HG03135 (cell line): ENCODE data around the gene MICU2.
"Not testable (repeated sequence)": the region's sequence is repeated elsewhere in the genome, so short reads cannot be mapped to it uniquely, and the experiment has no call there.

ENCODE experiments used
- ATAC-seq: cut with Tn5 transposase; IDR thresholded peaks from one replicate; pipeline ENCODE4 v1.9.1; 2021; ENCODE audit warnings: mild to moderate bottlenecking, moderate library complexity; ENCODE audit not compliant: unreplicated experiment

MICU2 gene

GRCh38 chr13:21594715-21595545 lies 9.0 kb downstream of the MICU2 start:
- ATAC-seq: no peak

DNA sequence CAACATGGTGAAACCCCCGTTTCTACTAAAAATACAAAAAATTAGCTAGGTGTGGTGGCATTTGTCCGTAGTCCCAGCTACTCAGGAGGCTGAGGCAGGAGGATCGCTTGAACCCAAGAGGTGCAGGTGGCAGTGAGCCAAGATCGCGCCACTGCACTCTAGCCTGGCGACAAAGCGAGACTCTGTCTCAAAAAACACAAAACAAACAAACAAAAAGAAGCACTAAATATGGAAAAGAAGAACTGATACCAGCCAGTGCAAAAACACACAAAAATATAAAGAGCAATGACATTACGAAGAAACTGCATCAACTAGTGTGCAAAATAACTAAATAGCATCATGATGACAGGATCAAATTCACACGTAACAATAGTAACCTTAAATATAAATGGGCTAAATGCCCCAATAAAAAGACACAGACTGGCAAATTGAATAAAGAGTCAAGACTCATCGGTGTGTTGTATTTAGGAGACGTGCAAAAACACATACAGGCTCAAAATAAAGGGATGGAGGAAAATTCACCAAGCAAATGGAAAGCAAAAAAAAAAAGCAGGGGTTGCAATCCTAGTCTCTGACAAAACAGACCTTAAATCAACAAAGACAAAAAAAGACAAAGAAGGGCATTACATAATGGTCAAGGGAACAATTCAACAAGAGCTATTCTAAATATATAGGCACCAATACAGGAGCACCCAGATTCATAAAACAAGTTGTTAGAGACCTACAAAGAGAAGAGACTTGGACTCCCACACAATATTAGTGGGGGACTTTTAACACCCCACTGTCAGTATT lies 13.1 kb downstream of the MICU2 start:
- not testable (repeated sequence) for ATAC-seq

- ATAC-seq: no peak
These were observed 13.7 kb downstream of the MICU2 start for GRCh38 chr13:21590231-21590630.

DNA sequence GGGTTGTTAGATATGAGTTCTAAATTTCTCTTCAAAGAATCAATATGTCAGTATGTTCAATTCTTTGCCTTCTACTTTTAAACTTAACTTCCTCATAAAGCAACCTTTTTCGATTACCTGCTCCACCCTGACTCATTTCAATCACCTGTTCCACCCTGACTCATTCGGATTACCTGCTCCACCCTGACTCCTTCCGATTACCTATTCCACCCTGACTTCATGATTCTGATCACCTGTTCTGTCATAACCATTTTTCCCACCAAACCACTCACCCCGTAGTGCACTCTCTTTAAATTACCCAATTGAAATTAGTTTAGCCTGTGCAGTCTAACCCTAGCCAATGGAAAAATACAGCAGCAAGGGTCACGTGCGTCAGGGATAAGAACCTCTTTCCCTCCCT lies 14.5 kb downstream of the MICU2 start:
- not testable (repeated sequence) for ATAC-seq

- not testable (repeated sequence) for ATAC-seq
These were observed 15.6 kb downstream of the MICU2 start for GRCh38 chr13:21588411-21588810.

- no peak for ATAC-seq
These were observed 18.9 kb downstream of the MICU2 start for GRCh38 chr13:21584973-21585592.

DNA sequence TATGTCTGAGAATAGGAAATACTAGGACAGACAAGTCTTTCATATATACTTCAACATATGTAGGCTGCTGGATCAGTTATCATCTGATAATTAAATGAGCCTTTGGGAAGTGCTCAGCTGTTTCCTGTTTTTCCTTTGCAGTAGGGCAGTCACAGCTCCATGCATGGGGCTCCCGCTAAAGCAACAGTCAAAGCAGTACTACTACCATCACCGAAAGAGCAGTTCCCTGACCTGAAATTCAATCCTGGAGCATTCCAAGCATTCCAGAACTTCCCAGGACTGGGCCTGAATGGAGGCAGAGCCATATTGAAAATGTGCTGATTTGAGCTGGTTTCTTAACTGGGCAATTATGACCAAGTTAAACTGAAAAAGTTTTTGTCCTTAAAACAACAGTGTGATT lies 20.5 kb downstream of the MICU2 start:
- no peak for ATAC-seq

- ATAC-seq: no peak
These were observed 23.2 kb downstream of the MICU2 start for GRCh38 chr13:21580736-21581135.

DNA sequence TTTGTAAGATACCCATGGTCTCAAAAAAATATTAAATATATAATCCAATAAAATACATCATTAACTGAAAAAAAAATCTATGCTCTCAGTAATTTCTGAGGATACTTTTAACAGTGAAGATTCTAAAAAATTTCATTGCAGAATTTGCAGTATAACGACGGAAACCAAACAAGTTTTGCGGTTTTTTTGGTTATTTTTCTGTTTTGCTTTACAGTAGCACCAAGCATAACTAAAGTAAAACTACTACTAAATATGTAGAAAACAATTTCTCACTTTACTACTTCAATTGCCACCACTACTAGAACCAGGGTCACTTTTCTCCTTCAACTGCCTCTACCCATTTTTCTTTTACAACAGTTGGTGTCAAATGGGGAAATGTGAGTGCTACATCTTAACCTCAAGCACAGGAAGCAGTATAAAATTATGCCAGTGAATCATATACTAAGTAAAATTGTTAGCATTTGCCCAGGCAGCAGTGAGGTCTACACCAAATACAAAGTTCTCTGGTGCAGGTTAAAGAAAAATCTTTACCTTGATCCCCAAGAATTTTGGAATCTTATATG lies 24.1 kb downstream of the MICU2 start:
- ATAC-seq: no peak

DNA sequence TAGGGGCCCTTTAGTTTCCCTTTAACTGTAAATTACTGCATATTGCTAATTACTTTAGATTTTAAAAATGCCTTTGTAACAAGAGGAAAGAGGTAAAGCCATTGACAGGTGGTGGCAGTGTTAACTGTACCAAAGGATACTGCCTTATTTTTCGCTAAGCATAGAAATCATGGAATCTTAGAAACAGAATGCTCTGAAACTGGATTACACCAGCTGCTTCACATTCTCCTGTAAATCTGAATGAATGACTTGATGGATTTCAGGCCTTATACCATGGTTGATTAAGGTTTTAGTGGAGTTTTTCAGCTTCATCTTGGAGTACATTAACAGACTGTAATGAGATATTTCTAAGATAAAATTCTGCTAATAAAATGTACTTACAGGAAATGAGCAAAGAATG lies 25.2 kb downstream of the MICU2 start:
- ATAC-seq: no peak

DNA sequence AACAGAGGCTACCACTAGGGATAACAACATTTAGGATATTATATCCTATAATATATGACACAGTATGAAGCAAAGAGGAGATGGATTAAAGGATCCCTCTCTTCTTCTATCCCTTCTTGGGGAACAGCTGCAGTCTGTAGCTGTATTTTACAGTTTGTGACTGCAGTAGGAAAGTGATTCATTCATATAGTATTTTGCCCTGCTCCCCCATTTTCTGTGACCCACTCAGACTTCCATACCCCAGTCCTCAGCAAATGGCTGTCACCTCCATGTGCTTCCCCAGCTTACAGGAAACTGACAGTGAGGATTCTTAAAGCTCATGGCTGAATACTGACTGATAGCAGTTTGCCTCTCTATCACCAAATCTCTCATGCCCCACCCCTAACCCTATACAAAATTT lies 27.5 kb downstream of the MICU2 start:
- ATAC-seq: no peak

- no peak for ATAC-seq
These were observed 29.9 kb downstream of the MICU2 start for GRCh38 chr13:21573920-21574712.

DNA sequence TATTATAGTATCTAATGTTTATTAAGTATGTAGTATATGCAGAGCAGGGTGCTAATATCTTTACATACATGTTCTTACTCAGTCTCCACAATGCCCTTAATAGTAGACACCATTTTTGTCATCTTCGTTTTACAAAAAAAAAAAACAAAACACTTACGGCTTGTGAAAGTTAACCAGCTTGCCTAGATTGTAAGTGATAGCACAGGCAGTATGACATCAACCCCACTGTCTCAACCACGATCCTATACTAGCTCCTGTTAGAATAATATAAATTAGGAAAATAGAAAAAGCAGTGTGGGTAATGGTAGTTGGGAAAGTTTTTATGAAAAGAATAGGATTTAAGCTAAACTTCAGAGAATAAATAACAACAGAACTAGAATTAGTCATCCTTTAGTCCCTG lies 34.3 kb downstream of the MICU2 start:
- ATAC-seq: no peak

DNA sequence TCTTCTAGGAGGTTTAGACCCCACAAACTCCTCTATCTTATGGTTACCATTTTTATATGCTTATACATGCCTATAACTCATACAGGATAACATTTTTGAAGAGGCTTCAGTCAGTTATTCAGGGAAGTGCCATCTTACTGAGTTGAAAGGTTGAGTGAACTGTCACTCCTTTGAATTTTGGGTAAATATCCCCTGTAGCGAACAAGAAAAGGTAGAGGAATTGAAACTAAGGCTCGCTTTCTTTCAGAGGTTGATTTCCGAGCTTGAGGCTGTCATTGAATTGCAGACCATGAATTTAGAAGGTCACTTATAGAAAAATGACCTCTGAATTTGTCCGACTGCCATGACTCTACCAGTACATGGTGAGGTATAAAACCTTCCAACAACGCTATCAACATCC lies 35.1 kb downstream of the MICU2 start:
- no peak for ATAC-seq

GRCh38 chr13:21567714-21568113 lies 36.3 kb downstream of the MICU2 start:
- ATAC-seq: no peak

- no peak for ATAC-seq
These were observed 46.0 kb downstream of the MICU2 start for GRCh38 chr13:21557995-21558394.

GRCh38 chr13:21556051-21556450 lies 47.9 kb downstream of the MICU2 start:
- ATAC-seq: no peak

DNA sequence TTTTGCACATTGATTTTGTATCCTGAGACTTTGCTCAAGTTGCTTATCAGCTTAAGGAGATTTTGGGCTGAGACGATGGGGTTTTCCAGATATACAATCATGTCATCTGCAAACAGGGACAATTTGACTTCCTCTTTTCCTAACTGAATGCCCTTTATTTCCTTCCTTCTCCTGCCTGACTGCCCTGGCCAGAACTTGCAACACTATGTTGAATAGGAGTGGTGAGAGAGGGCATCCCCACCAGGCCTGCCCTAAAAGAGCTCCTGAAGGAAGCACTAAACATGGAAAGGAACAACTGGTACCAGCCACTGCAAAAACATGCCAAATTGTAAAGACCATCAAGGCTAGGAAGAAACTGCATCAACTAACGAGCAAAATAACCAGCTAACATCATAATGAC lies 50.7 kb downstream of the MICU2 start:
- ATAC-seq: not testable (repeated sequence)

DNA sequence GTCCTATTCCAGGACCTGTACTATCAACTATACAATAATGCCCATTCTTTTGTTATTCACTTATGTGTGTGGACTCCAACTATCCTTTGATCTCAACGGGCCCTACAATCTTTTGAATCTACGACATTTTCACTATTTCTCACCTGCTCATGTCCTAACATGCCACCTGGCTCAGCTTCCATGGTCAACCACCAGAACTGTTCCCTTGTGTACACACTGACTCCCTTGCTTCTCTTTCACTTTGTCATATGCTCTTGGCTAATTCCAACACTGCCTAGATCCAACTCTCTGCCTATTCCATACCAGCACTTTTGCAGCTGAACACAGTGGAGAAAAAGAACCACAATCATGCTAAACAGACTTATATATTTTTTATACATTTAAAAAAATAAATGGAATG lies 53.1 kb downstream of the MICU2 start:
- no peak for ATAC-seq

- peak; percentile 51 for ATAC-seq
These were observed 54.3 kb downstream of the MICU2 start for GRCh38 chr13:21549633-21550032.

- no peak for ATAC-seq
These were observed 55.4 kb downstream of the MICU2 start for GRCh38 chr13:21548577-21548976.
